HCT116 (cell line): ENCODE measurements around the gene CHIC1. TPM values are rescaled to one million over a fixed set of nuclear protein-coding genes. Genes with fewer than 3 reads are reported as not detected.
"Not testable (repeated sequence)": the region's sequence is repeated elsewhere in the genome, so short reads cannot be mapped to it uniquely, and the experiment has no call there.

Experiments used
- ATAC-seq: fragments of 200-7000 bp; cut with Tn5 transposase; 2 replicates; pipeline ENCODE4 v1.9.1; 2020; ENCODE audit warnings: mild to moderate bottlenecking, moderate library complexity
- BruUV-seq: library from RNA; stranded (reverse); fragments of 400-500 nt; replicated peaks from 2 replicates; lab custom pipeline; 2021; lab: Mats Ljungman, UMichigan
- CTCF ChIA-PET: fragments of 300-600 bp; sonication (Branson Sonifier 250); formaldehyde crosslinking; loops from one replicate; lab custom pipeline; 2021; ENCODE audit warnings: antibody characterized with exemption; lab: Charles Lee
- POLR2A ChIA-PET: fragments of 300-600, 350-600 bp; sonication (Branson Sonifier 250); formaldehyde crosslinking; loops from one replicate; lab custom pipeline; 2021; ENCODE audit warnings: antibody characterized with exemption; lab: Charles Lee
- RAD21 ChIA-PET, 2 experiments: fragments of 300-600 bp; sonication (Branson Sonifier 250); formaldehyde crosslinking; loops; one replicate each; lab custom pipeline; 2023; ENCODE audit warnings: low total read pairs in 2 of 2; ENCODE audit not compliant: uncharacterized antibody in 2 of 2, unreplicated experiment in 2 of 2, low non-redundant PET in 1 of 2; lab: Charles Lee
- DNase-seq: peaks from one replicate; pipeline ENCODE4 v3.0.0-alpha.2; 2010; ENCODE audit warnings: low read depth, low spot score
- H2AFZ ChIP-seq: fragments of 200-600 bp; shearing (Covaris generic), sonication (generic); 2 replicates; pipeline ENCODE4 v1.6.1; 2017; ENCODE audit warnings: low read depth, mixed run types, mixed read lengths, antibody characterized with exemption, low read length; ENCODE audit not compliant: poor library complexity, severe bottlenecking
- H3K27ac ChIP-seq: 2 replicates; pipeline ENCODE4 v1.5.1; 2012; ENCODE audit warnings: low read depth, low read length
- H3K27me3 ChIP-seq: fragments of 200-600 bp; sonication (generic); 2 replicates; pipeline ENCODE4 v1.6.1; 2016; ENCODE audit warnings: mixed run types, low read length, mixed read lengths; ENCODE audit not compliant: insufficient read depth
- H3K36me3 ChIP-seq, 2 experiments: fragments of 200-500 bp in 1 of 2; fragments of 200-600 bp in 1 of 2; sonication (Bioruptor generic) in 1 of 2; sonication (generic) in 1 of 2; 2 replicates each; pipeline versions ENCODE4 v1.5.1 to v1.6.1; 2014 to 2016; ENCODE audit warnings: low read length in 2 of 2, inconsistent platforms in 1 of 2, mixed read lengths in 1 of 2, mixed run types in 1 of 2; ENCODE audit not compliant: insufficient read depth in 2 of 2, control insufficient read depth in 1 of 2
- H3K4me1 ChIP-seq, 2 experiments: fragments of 200-600 bp in 1 of 2; sonication (generic) in 1 of 2; 2 replicates each; pipeline versions ENCODE4 v1.5.1 to v1.6.1; 2012 to 2017; ENCODE audit warnings: low read length in 2 of 2, inconsistent platforms in 1 of 2, mild to moderate bottlenecking in 1 of 2, mixed read lengths in 1 of 2, mixed run types in 1 of 2, moderate library complexity in 1 of 2; ENCODE audit not compliant: insufficient read depth in 2 of 2, control insufficient read depth in 1 of 2
- H3K4me2 ChIP-seq: fragments of 200-600 bp; sonication (generic); 2 replicates; pipeline ENCODE4 v1.6.1; 2017; ENCODE audit warnings: mixed run types, low read length, mixed read lengths
- H3K4me3 ChIP-seq, 2 experiments: fragments of 200-600 bp in 1 of 2; sonication (generic) in 1 of 2; replicated peaks in 1 of 2; 2 replicates each; pipeline ENCODE4 v1.5.1; 2011 to 2016; ENCODE audit warnings: low read length in 2 of 2, control low read depth in 1 of 2, low read depth in 1 of 2, mild to moderate bottlenecking in 1 of 2, mixed read lengths in 1 of 2, mixed run types in 1 of 2
- H3K79me2 ChIP-seq: fragments of 200-600 bp; sonication (generic); 2 replicates; pipeline ENCODE4 v1.6.1; 2017; ENCODE audit warnings: mild to moderate bottlenecking, mixed run types, low read length, moderate library complexity, mixed read lengths; ENCODE audit not compliant: insufficient read depth
- H3K9ac ChIP-seq: fragments of 200-600 bp; sonication (generic); 2 replicates; pipeline ENCODE4 v1.6.1; 2016; ENCODE audit warnings: low read length, mixed read lengths
- H3K9me2 ChIP-seq: fragments of 200-600 bp; sonication (generic), shearing (Covaris generic); 2 replicates; pipeline ENCODE4 v1.6.1; 2017; ENCODE audit warnings: mixed run types, mild to moderate bottlenecking, moderate library complexity; ENCODE audit not compliant: insufficient read depth
- H3K9me3 ChIP-seq, 2 experiments: fragments of 200-500 bp in 1 of 2; fragments of 200-600 bp in 1 of 2; sonication (Bioruptor generic) in 1 of 2; sonication (generic) in 1 of 2; 2 replicates each; pipeline ENCODE4 v1.6.1; 2014 to 2017; ENCODE audit warnings: low read length in 2 of 2, mixed read lengths in 2 of 2, inconsistent platforms in 1 of 2, low read depth in 1 of 2, mild to moderate bottlenecking in 1 of 2, mixed run types in 1 of 2, moderate library complexity in 1 of 2; ENCODE audit not compliant: control insufficient read depth in 1 of 2, insufficient read depth in 1 of 2
- H4K20me1 ChIP-seq: fragments of 200-600 bp; sonication (generic), shearing (Covaris generic); 2 replicates; pipeline ENCODE4 v1.6.1; 2017; ENCODE audit warnings: mixed run types, mild to moderate bottlenecking, moderate library complexity; ENCODE audit not compliant: insufficient read depth
- CEBPB ChIP-seq: IDR thresholded peaks from 2 replicates; pipeline ENCODE4 v1.6.1; 2012; ENCODE audit warnings: low read depth
- CTCF ChIP-seq, 3 experiments: fragments of 200-600 bp in 1 of 3; sonication (generic) in 1 of 3; IDR thresholded peaks in 2 of 3; conservative IDR thresholded peaks in 1 of 3; 2 replicates each; pipeline ENCODE4 v1.5.1; 2012 to 2017; ENCODE audit warnings: low read depth in 2 of 3, low read length in 2 of 3, antibody characterized with exemption in 1 of 3, borderline replicate concordance in 1 of 3, control low read depth in 1 of 3, mild to moderate bottlenecking in 1 of 3, mixed read lengths in 1 of 3, mixed run types in 1 of 3, moderate library complexity in 1 of 3; ENCODE audit not compliant: insufficient read depth in 1 of 3
- EZH2 ChIP-seq: fragments of 200-600 bp; sonication (generic); IDR thresholded peaks from 2 replicates; pipeline ENCODE4 v1.6.1; 2017; ENCODE audit warnings: antibody characterized with exemption, mixed run types
- EZH2phosphoT487 ChIP-seq: fragments of 200-600 bp; IDR thresholded peaks from 2 replicates; pipeline ENCODE4 v1.6.1; 2018; ENCODE audit warnings: antibody characterized with exemption, borderline replicate concordance
- POLR2AphosphoS5 ChIP-seq: IDR thresholded peaks from 2 replicates; pipeline ENCODE4 v1.6.1; 2011; ENCODE audit warnings: mild to moderate bottlenecking, low read depth, low read length, moderate library complexity
- SIN3A ChIP-seq: IDR thresholded peaks from 2 replicates; pipeline ENCODE4 v1.6.1; 2012; ENCODE audit warnings: low read depth
- TCF7L2 ChIP-seq: IDR thresholded peaks from 2 replicates; pipeline ENCODE4 v1.7.0; 2011; ENCODE audit warnings: borderline replicate concordance, inconsistent platforms; ENCODE audit not compliant: insufficient read depth, insufficient read length; ENCODE audit errors: extremely low read depth
- intact Hi-C: fragments of 100-400 bp; cut with micrococcal nuclease; formaldehyde crosslinking; loops from 2 replicates; pipeline ENCODE4 v1.10.0; 2022
- total RNA-seq: library from RNA; stranded (reverse); gene quantifications from one replicate; pipeline ENCODE4 v1.2.1, GENCODE V29; 2021; ENCODE audit not compliant: unreplicated experiment

CHIC1 gene
- total RNA-seq, 1 experiment from 2014 or later, result 0.10 TPM

GRCh38 chrX:73681408-73681807, 118.4 kb downstream of the CHIC1 start (continued):
- no peak for TF ChIP-seq EZH2phosphoT487

- Histone ChIP-seq H3K9me3 (no peaks in the 10 kb centered on the region), H3K4me1 (no peaks in the 10 kb centered on the region), H3K9me2 (no peaks in the 10 kb centered on the region), H3K27ac (no peak overlapping the region), H3K27me3 (no peaks in the 10 kb centered on the region), H3K4me2 (no peak overlapping the region), H4K20me1 (no peaks in the 10 kb centered on the region), H2AFZ (no peak overlapping the region), H3K9ac (no peak overlapping the region), H3K36me3 (no peaks in the 10 kb centered on the region), H3K4me3 (no peak overlapping the region), H3K79me2 (no peaks in the 10 kb centered on the region)
- ChIA-PET POLR2A (no interaction called here), RAD21 (no interaction called here), CTCF (no interaction called here)
- DNase-seq (no peak), ATAC-seq (no peak)
- intact Hi-C loops, result no loop called here
- no peak for TF ChIP-seq SIN3A
- TF ChIP-seq CTCF (IDR thresholded peaks at IDR 0.05 in 2 of 3, conservative IDR thresholded peaks at IDR 0.05 in 1 of 3; ENCODE audit: borderline replicate concordance in 1 of 3, insufficient read depth in 1 of 3, low read depth in 2 of 3, low read length in 2 of 3), result no peak
- TF ChIP-seq CEBPB, result no peak
- TF ChIP-seq TCF7L2, result no peak
- no peak for TF ChIP-seq EZH2
- TF ChIP-seq POLR2AphosphoS5, result no peak
- BruUV-seq, result no TSS peak
Measured at GRCh38 chrX:73683236-73683859, 120.4 kb downstream of the CHIC1 start.

- intact Hi-C loops, H3K4me2 ChIP-seq, H2AFZ ChIP-seq, RAD21 ChIA-PET, H3K27me3 ChIP-seq, H3K4me3 ChIP-seq, H3K4me1 ChIP-seq, POLR2A ChIA-PET, DNase-seq, ATAC-seq, H3K27ac ChIP-seq, CTCF ChIA-PET, H3K9me3 ChIP-seq, H3K9me2 ChIP-seq, H3K36me3 ChIP-seq, H3K79me2 ChIP-seq, H3K9ac ChIP-seq, H4K20me1 ChIP-seq, BruUV-seq: not testable (repeated sequence)
Measured at GRCh38 chrX:73707014-73707413, 144.0 kb downstream of the CHIC1 start.
